Measurements from ENCODE around the gene SLC17A3. TPM values are rescaled to one million over a fixed set of nuclear protein-coding genes. Genes with fewer than 3 reads are reported as not detected.

The SLC17A3 gene
- total RNA-seq, 1 donor from 2014 or later, result not detected

DNA sequence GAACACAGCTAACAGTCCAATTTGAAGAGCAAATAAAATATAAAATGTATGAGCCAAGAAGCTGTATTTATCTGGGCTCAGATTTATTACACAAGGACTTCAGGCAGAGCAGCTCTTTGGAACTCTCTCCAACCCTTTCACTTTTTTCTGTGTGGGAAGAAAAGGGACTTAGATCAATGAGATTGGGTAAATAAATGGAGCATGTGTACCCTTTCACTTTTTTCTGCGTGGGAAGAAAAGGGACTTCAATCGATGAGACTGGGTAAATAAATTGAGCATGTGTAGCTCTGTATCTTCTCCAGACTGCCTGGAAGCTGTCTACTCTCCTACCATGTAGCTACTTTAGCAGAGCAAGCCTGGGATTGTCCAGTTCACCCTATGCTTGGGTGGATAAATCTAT lies 10.7 kb downstream of the SLC17A3 start:
- H3K9me3 Mint-ChIP-seq, result no peaks in the 10 kb centered on the region
- no peak for DNase-seq (ENCODE audit: extremely low spot score, unreplicated experiment)
- peaks cover 8% of the 10 kb centered on the region for H3K27me3 Mint-ChIP-seq
- TF ChIP-seq CTCF (conservative IDR thresholded peaks at IDR 0.05), result no peak
- H3K27ac Mint-ChIP-seq, result no peak overlapping the region
- H3K4me1 Mint-ChIP-seq (ENCODE audit: unreplicated experiment), result no peaks in the 10 kb centered on the region
- H3K4me3 Mint-ChIP-seq, result no peak overlapping the region
- H3K36me3 Mint-ChIP-seq, result no peaks in the 10 kb centered on the region

DNA sequence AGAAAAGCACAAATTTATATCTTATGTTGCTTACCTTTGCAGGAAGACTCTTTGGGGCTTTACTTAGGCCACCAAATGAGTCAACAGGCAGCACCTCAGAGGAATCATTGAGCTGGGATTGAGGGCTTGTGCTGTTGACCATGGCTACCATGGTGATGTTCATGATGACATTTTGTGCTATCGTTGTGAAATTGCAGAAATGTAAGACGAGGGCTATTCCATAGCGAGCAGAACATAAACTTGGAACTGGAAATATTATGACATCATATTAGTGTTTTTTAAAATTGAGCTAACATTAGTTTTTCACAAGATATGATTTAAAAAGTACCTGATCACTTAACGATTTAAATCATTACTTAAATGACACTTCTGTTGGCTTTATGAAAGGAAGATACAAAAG lies 11.8 kb downstream of the SLC17A3 start:
- H3K4me3 Mint-ChIP-seq, result no peak overlapping the region
- no peak overlapping the region for H3K27ac Mint-ChIP-seq
- TF ChIP-seq CTCF (conservative IDR thresholded peaks at IDR 0.05), result no peak
- no peak for DNase-seq (ENCODE audit: extremely low spot score, unreplicated experiment)
- no peaks in the 10 kb centered on the region for H3K4me1 Mint-ChIP-seq (ENCODE audit: unreplicated experiment)
- H3K9me3 Mint-ChIP-seq, result no peaks in the 10 kb centered on the region
- peaks cover 8% of the 10 kb centered on the region for H3K27me3 Mint-ChIP-seq
- H3K36me3 Mint-ChIP-seq, result no peaks in the 10 kb centered on the region

- H3K27me3 Mint-ChIP-seq, result no peaks in the 10 kb centered on the region
- no peak for DNase-seq (ENCODE audit: extremely low spot score, unreplicated experiment)
- H3K4me1 Mint-ChIP-seq (ENCODE audit: unreplicated experiment), result no peaks in the 10 kb centered on the region
- no peaks in the 10 kb centered on the region for H3K36me3 Mint-ChIP-seq
- H3K9me3 Mint-ChIP-seq, result no peaks in the 10 kb centered on the region
- H3K4me3 Mint-ChIP-seq, result no peak overlapping the region
- TF ChIP-seq CTCF (conservative IDR thresholded peaks at IDR 0.05), result no peak
- H3K27ac Mint-ChIP-seq, result no peak overlapping the region
These were observed 21.3 kb downstream of the SLC17A3 start for GRCh38 chr6:25852756-25853155.

DNA sequence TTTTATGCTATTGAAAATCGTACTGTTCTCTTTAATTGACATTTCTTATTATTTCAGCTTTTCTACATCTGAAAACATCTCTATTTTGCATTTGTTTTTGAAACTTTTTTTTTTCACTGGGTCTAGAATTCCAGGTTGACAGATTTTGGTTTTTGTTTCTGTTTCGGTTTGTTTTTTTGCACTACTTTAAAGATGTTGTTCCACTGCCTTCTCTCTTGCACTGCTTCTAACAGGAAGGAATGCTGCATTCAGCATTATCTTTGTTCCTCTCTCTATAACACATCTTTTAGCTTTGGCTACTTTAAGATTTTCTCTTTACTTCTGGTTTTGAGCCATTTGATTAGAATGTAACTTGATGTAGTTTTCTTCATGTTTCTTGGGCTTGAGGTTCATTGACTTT lies 22.1 kb downstream of the SLC17A3 start:
- no peak for TF ChIP-seq CTCF (conservative IDR thresholded peaks at IDR 0.05)
- Mint-ChIP-seq H3K27me3 (no peaks in the 10 kb centered on the region), H3K36me3 (no peaks in the 10 kb centered on the region), H3K9me3 (no peaks in the 10 kb centered on the region), H3K4me1 (ENCODE audit: unreplicated experiment) (no peaks in the 10 kb centered on the region), H3K4me3 (no peak overlapping the region), H3K27ac (no peak overlapping the region)
- no peak for DNase-seq (ENCODE audit: extremely low spot score, unreplicated experiment)

GRCh38 chr6:25844518-25844917 lies 29.5 kb downstream of the SLC17A3 start:
- Mint-ChIP-seq H3K4me1 (ENCODE audit: unreplicated experiment) (no peaks in the 10 kb centered on the region), H3K9me3 (no peaks in the 10 kb centered on the region), H3K36me3 (no peaks in the 10 kb centered on the region)

More at GRCh38 chr6:25844518-25844917, 29.5 kb downstream of the SLC17A3 start:
- no peak overlapping the region for H3K4me3 Mint-ChIP-seq
- H3K27me3 Mint-ChIP-seq, result peaks cover 3% of the 10 kb centered on the region
- H3K27ac Mint-ChIP-seq, result no peak overlapping the region
- TF ChIP-seq CTCF (conservative IDR thresholded peaks at IDR 0.05), result no peak
- no peak for DNase-seq (ENCODE audit: extremely low spot score, unreplicated experiment)

Data from type B pancreatic cell (in vitro differentiated cells).